Fibroblast of skin of left biceps (primary cell): ENCODE results near the gene PFKM.

Experiments used
- DNase-seq, 2 experiments: peaks; one replicate each; pipeline ENCODE4 v3.0.0-alpha.2; 2013; ENCODE audit warnings: low read depth in 2 of 2

PFKM gene

GRCh38 chr12:48157018-48157888, 38.1 kb downstream of the PFKM start, which contains the start of gene ASB8:
ASB8 (minus strand) TSS chr12:48157515; CDS start chr12:48153496, 4,019 bp downstream.
- DNase-seq = peak; percentile 92 to 93

- no peak for DNase-seq
Observed at GRCh38 chr12:48157889-48158370, 38.8 kb downstream of the PFKM start.

GRCh38 chr12:48160046-48160445, 40.9 kb downstream of the PFKM start:
- DNase-seq = no peak

GRCh38 chr12:48160807-48161206, 41.6 kb downstream of the PFKM start:
- no peak for DNase-seq

GRCh38 chr12:48163150-48163747, 44.1 kb downstream of the PFKM start:
- no peak for DNase-seq

- no peak for DNase-seq
Observed at GRCh38 chr12:48164451-48164850, 45.3 kb downstream of the PFKM start.

GRCh38 chr12:48165089-48165981, 46.2 kb downstream of the PFKM start:
- DNase-seq = no peak

- DNase-seq = no peak
Observed at GRCh38 chr12:48169011-48169410, 49.8 kb downstream of the PFKM start.

- DNase-seq = no peak
Observed at GRCh38 chr12:48175613-48176416, 56.7 kb downstream of the PFKM start.

GRCh38 chr12:48176417-48176751, 57.2 kb downstream of the PFKM start:
- DNase-seq = no peak

GRCh38 chr12:48177982-48178381, 58.8 kb downstream of the PFKM start:
- DNase-seq = no peak

- no peak for DNase-seq
Observed at GRCh38 chr12:48179466-48179865, 60.3 kb downstream of the PFKM start.

GRCh38 chr12:48180424-48180823, 61.3 kb downstream of the PFKM start:
- no peak for DNase-seq

GRCh38 chr12:48180857-48181495, 61.8 kb downstream of the PFKM start:
- DNase-seq = no peak

GRCh38 chr12:48182631-48183030, 63.5 kb downstream of the PFKM start:
- no peak for DNase-seq

GRCh38 chr12:48183091-48183875, 64.1 kb downstream of the PFKM start, which contains the start of gene CCDC184:
CCDC184 (plus strand) TSS chr12:48183644; CDS start chr12:48184123, 479 bp downstream.
- peak; percentile 53 to 59 for DNase-seq

- DNase-seq = no peak
Observed at GRCh38 chr12:48183876-48184548, 64.8 kb downstream of the PFKM start.

- DNase-seq = no peak
Observed at GRCh38 chr12:48184549-48184922, 65.4 kb downstream of the PFKM start.

- no peak for DNase-seq
Observed at GRCh38 chr12:48185181-48185919, 66.2 kb downstream of the PFKM start.
